HG03039 (cell line): ENCODE results near the gene NASP.

Experiments used
- ATAC-seq: cut with Tn5 transposase; IDR thresholded peaks from one replicate; pipeline ENCODE4 v1.9.1; 2021; ENCODE audit warnings: mild to moderate bottlenecking, moderate library complexity; ENCODE audit not compliant: unreplicated experiment

Gene NASP

GRCh38 chr1:45660336-45660735 is 76.5 kb downstream of the NASP start:
- ATAC-seq, result no peak

GRCh38 chr1:45666836-45667235 is 83.0 kb downstream of the NASP start:
- ATAC-seq, result no peak

GRCh38 chr1:45667321-45668111 is 83.7 kb downstream of the NASP start:
- no peak for ATAC-seq
